SKM-1 (cell line): Measurements from ENCODE around the gene PPFIA2.

Experiments
- DNase-seq: peaks from one replicate; lab custom pipeline; 2025; ENCODE audit not compliant: unreplicated experiment; lab: John Stamatoyannopoulos, UW

The PPFIA2 gene

GRCh38 chr12:81359736-81360135 is 399.4 kb downstream of the PPFIA2 start:
- no peak for DNase-seq

- no peak for DNase-seq
These were observed 404.7 kb downstream of the PPFIA2 start for GRCh38 chr12:81354327-81354932.

- no peak for DNase-seq
These were observed 408.8 kb downstream of the PPFIA2 start for GRCh38 chr12:81350309-81350708.

GRCh38 chr12:81347404-81347803 is 411.7 kb downstream of the PPFIA2 start:
- DNase-seq = no peak

GRCh38 chr12:81340910-81341309 is 418.2 kb downstream of the PPFIA2 start:
- no peak for DNase-seq

- DNase-seq = no peak
These were observed 420.1 kb downstream of the PPFIA2 start for GRCh38 chr12:81339071-81339470.

- DNase-seq = no peak
These were observed 421.3 kb downstream of the PPFIA2 start for GRCh38 chr12:81337886-81338285.

- DNase-seq = no peak
These were observed 425.3 kb downstream of the PPFIA2 start for GRCh38 chr12:81333812-81334211.

- no peak for DNase-seq
These were observed 427.1 kb downstream of the PPFIA2 start for GRCh38 chr12:81332054-81332453.

GRCh38 chr12:81330480-81330879 is 428.7 kb downstream of the PPFIA2 start:
- DNase-seq = no peak

GRCh38 chr12:81329085-81329484 is 430.1 kb downstream of the PPFIA2 start:
- no peak for DNase-seq

GRCh38 chr12:81327425-81327824 is 431.7 kb downstream of the PPFIA2 start:
- DNase-seq = no peak

GRCh38 chr12:81325086-81325485 is 434.1 kb downstream of the PPFIA2 start:
- no peak for DNase-seq

- DNase-seq = no peak
These were observed 444.1 kb downstream of the PPFIA2 start for GRCh38 chr12:81314903-81315531.

- DNase-seq = no peak
These were observed 455.2 kb downstream of the PPFIA2 start for GRCh38 chr12:81303935-81304334.

GRCh38 chr12:81300454-81300853 is 458.7 kb downstream of the PPFIA2 start:
- DNase-seq = no peak

GRCh38 chr12:81297601-81298000 is 461.5 kb downstream of the PPFIA2 start:
- no peak for DNase-seq

- DNase-seq = no peak
These were observed 462.4 kb downstream of the PPFIA2 start for GRCh38 chr12:81296556-81297305.

- no peak for DNase-seq
These were observed 463.9 kb downstream of the PPFIA2 start for GRCh38 chr12:81295251-81295650.

GRCh38 chr12:81294325-81295190 is 464.6 kb downstream of the PPFIA2 start:
- no peak for DNase-seq

- no peak for DNase-seq
These were observed 470.5 kb downstream of the PPFIA2 start for GRCh38 chr12:81288651-81289050.
